Stomach smooth muscle (tissue), 2 donors: ENCODE measurements around the gene ANO2.
"Not testable (repeated sequence)": the region's sequence is repeated elsewhere in the genome, so short reads cannot be mapped to it uniquely, and the experiment has no call there.

ENCODE experiments used
- H3K27ac ChIP-seq: one replicate; pipeline ENCODE4 v1.7.0; 2013; ENCODE audit warnings: mild to moderate bottlenecking, low read length, inconsistent platforms
- H3K27me3 ChIP-seq, 2 donors: one replicate each; pipeline ENCODE4 v1.7.0; 2013; ENCODE audit warnings: low read length in 2 of 2; ENCODE audit not compliant: insufficient read depth in 2 of 2, control insufficient read depth in 1 of 2
- H3K36me3 ChIP-seq, 2 donors: one replicate each; pipeline ENCODE4 v1.7.0; 2013; ENCODE audit warnings: low read length in 2 of 2; ENCODE audit not compliant: control insufficient read depth in 2 of 2, insufficient read depth in 2 of 2
- H3K4me1 ChIP-seq: one replicate; pipeline ENCODE4 v1.7.0; 2013; ENCODE audit warnings: low read length; ENCODE audit not compliant: control insufficient read depth, insufficient read depth
- H3K4me3 ChIP-seq, 2 donors: one replicate each; pipeline ENCODE4 v1.7.0; 2013; ENCODE audit warnings: low read length in 2 of 2
- H3K9ac ChIP-seq, 2 donors: one replicate each; pipeline ENCODE4 v1.7.0; 2013; ENCODE audit warnings: low read length in 2 of 2, mild to moderate bottlenecking in 1 of 2
- H3K9me3 ChIP-seq, 2 donors: one replicate each; pipeline ENCODE4 v1.7.0; 2013; ENCODE audit warnings: low read length in 2 of 2; ENCODE audit not compliant: control insufficient read depth in 2 of 2
- donor health status: healthy.
- donor health status: Pancreatic carcinoma.

Gene ANO2

GRCh38 chr12:5682581-5682980 lies 262.5 kb downstream of the ANO2 start:
- Histone ChIP-seq H3K4me3 (no peak overlapping the region), H3K27ac (no peak overlapping the region), H3K4me1 (no peaks in the 10 kb centered on the region), H3K27me3 (no peaks in the 10 kb centered on the region), H3K9me3 (no peaks in the 10 kb centered on the region), H3K9ac (no peak overlapping the region), H3K36me3 (no peaks in the 10 kb centered on the region)

GRCh38 chr12:5678176-5678575 lies 266.9 kb downstream of the ANO2 start:
- Histone ChIP-seq H3K9ac (no peak overlapping the region), H3K27me3 (no peaks in the 10 kb centered on the region), H3K36me3 (no peaks in the 10 kb centered on the region), H3K4me3 (no peak overlapping the region), H3K4me1 (no peaks in the 10 kb centered on the region), H3K27ac (no peak overlapping the region), H3K9me3 (no peaks in the 10 kb centered on the region)

GRCh38 chr12:5669624-5670023 lies 275.4 kb downstream of the ANO2 start:
- H3K9ac ChIP-seq, H3K9me3 ChIP-seq, H3K4me3 ChIP-seq, H3K27me3 ChIP-seq, H3K27ac ChIP-seq, H3K36me3 ChIP-seq, H3K4me1 ChIP-seq: not testable (repeated sequence)

- Histone ChIP-seq H3K4me1 (no peaks in the 10 kb centered on the region), H3K4me3 (no peak overlapping the region), H3K9ac (no peak overlapping the region), H3K9me3 (no peaks in the 10 kb centered on the region), H3K27me3 (no peaks in the 10 kb centered on the region), H3K27ac (no peak overlapping the region), H3K36me3 (no peaks in the 10 kb centered on the region)
These were observed 279.4 kb downstream of the ANO2 start for GRCh38 chr12:5665615-5666014.

GRCh38 chr12:5661811-5662210 lies 283.2 kb downstream of the ANO2 start:
- Histone ChIP-seq H3K9ac (no peak overlapping the region), H3K9me3 (no peaks in the 10 kb centered on the region), H3K4me1 (no peaks in the 10 kb centered on the region), H3K27ac (no peak overlapping the region), H3K36me3 (no peaks in the 10 kb centered on the region), H3K27me3 (no peaks in the 10 kb centered on the region), H3K4me3 (no peak overlapping the region)

DNA sequence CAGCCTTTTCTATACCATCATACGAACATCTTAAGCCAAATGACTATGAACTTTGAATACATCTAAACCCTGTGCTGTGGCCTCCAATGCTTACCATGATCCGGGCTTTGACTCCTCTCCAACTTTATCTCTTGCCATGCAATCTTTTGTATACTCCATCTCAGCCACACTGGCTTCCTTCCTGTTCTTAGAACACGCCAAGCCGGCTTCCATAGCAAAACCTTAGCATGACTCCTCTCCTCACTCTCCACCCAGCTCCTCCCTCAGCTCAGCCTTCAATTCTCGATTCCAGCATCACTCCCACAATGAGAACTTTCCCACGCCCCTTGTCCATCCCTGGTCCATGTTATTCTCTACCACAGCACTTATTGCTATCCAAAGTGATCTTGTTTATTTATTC lies 284.8 kb downstream of the ANO2 start:
- Histone ChIP-seq H3K9ac (no peak overlapping the region), H3K4me3 (no peak overlapping the region)

GRCh38 chr12:5658339-5658941 lies 286.6 kb downstream of the ANO2 start:
- H3K4me1 ChIP-seq, H3K36me3 ChIP-seq, H3K4me3 ChIP-seq, H3K27ac ChIP-seq, H3K9ac ChIP-seq, H3K27me3 ChIP-seq, H3K9me3 ChIP-seq: not testable (repeated sequence)

More for the DNA sequence above, 284.8 kb downstream of the ANO2 start:
- Histone ChIP-seq H3K27ac (no peak overlapping the region), H3K36me3 (no peaks in the 10 kb centered on the region), H3K27me3 (peaks cover 0 to 2% of the 10 kb centered on the region in 2 donors), H3K9me3 (no peaks in the 10 kb centered on the region), H3K4me1 (no peaks in the 10 kb centered on the region)

DNA sequence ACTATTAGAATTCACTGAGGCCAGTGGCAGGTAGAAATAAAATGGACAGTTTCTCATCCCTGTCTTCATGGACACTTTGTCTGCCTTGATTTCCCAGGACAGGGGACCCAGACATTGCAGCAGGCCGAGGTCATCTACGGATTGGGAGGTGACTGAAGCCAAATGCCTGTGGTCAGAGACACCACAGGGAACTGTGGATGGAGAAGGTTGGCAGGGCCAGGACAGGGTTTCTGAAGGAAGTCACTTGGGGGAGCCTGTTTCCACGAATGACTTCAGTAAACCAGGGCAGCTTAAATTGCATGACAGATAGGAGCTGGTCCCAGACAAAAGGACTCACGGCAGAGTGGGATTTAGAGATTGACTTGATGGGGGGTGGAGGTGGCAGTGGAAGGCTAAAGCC lies 288.2 kb downstream of the ANO2 start:
- no peaks in the 10 kb centered on the region for H3K36me3 ChIP-seq
- H3K9ac ChIP-seq = no peak overlapping the region
- no peaks in the 10 kb centered on the region for H3K4me1 ChIP-seq
- peaks cover 0 to 3% of the 10 kb centered on the region in 2 donors for H3K9me3 ChIP-seq
- no peak overlapping the region for H3K27ac ChIP-seq
- no peak overlapping the region for H3K4me3 ChIP-seq
- H3K27me3 ChIP-seq = peaks cover 0 to 4% of the 10 kb centered on the region in 2 donors

DNA sequence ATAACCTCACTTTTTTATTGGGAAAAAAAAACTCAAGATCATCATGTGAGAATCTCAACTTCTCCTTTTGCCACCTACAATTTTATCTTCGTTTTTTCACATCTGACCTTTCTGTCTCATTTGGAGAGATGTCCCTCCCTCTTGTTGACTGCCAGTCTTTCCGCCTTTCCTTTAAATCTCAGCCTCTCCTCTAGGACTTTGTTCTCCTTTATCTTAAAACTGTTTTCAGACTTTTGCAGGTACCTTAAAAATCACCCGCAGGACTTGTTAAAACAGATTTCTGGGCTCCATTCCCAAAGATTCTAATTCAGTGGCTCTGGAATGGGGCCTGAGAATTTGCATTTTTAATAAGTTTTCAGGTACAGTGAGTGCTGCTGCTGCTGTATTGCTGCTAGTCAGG lies 289.9 kb downstream of the ANO2 start:
- no peaks in the 10 kb centered on the region for H3K4me1 ChIP-seq
- H3K4me3 ChIP-seq = no peak overlapping the region
- no peaks in the 10 kb centered on the region for H3K36me3 ChIP-seq
- H3K9me3 ChIP-seq = peaks cover 0 to 3% of the 10 kb centered on the region in 2 donors
- H3K27ac ChIP-seq = no peak overlapping the region
- no peak overlapping the region for H3K9ac ChIP-seq
- H3K27me3 ChIP-seq = peaks cover 0 to 4% of the 10 kb centered on the region in 2 donors

GRCh38 chr12:5654019-5654418 lies 291.0 kb downstream of the ANO2 start:
- H3K9ac ChIP-seq = no peak overlapping the region
- no peak overlapping the region for H3K27ac ChIP-seq
- no peak overlapping the region for H3K4me3 ChIP-seq
- H3K27me3 ChIP-seq = peaks cover 0 to 4% of the 10 kb centered on the region in 2 donors
- H3K9me3 ChIP-seq = peaks cover 0 to 3% of the 10 kb centered on the region in 2 donors
- no peaks in the 10 kb centered on the region for H3K36me3 ChIP-seq
- H3K4me1 ChIP-seq = no peaks in the 10 kb centered on the region

DNA sequence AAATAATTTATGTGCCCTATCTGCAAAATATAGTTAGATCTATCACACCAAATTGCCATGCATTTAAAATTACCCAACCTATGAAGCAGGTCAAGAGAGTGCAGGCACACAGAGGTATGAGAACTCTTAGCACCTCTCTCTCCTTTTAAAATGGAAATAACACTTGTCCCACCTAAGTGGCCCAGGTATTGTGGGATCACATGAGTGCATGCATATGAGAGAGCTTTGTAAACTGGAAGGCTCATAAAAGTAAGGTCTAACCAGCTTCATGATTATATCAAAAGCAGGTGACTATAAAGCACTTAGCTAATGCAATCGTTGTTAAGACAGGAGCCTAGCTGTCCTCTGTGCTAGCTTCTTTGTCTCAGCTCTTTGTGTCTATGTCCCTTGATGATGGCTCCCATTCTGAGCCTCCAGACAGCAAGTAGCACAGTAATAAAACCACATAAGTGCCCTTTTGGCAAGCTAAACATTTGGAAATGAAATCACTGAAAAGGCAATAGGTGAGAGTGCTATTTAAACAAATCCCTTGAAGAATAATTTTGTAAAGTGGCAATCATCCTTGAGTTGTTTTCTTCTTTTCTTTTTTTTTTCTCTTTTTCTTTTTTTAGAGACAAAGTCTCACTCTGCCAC lies 294.1 kb downstream of the ANO2 start:
- no peaks in the 10 kb centered on the region for H3K4me1 ChIP-seq
- no peaks in the 10 kb centered on the region for H3K36me3 ChIP-seq
- no peak overlapping the region for H3K4me3 ChIP-seq
- H3K27ac ChIP-seq = no peak overlapping the region
- H3K9ac ChIP-seq = no peak overlapping the region
- H3K9me3 ChIP-seq = peaks cover 0 to 3% of the 10 kb centered on the region in 2 donors
- peaks cover 0 to 2% of the 10 kb centered on the region in 2 donors for H3K27me3 ChIP-seq
